ENCODE measurements around the gene LTF.

The LTF gene

DNA sequence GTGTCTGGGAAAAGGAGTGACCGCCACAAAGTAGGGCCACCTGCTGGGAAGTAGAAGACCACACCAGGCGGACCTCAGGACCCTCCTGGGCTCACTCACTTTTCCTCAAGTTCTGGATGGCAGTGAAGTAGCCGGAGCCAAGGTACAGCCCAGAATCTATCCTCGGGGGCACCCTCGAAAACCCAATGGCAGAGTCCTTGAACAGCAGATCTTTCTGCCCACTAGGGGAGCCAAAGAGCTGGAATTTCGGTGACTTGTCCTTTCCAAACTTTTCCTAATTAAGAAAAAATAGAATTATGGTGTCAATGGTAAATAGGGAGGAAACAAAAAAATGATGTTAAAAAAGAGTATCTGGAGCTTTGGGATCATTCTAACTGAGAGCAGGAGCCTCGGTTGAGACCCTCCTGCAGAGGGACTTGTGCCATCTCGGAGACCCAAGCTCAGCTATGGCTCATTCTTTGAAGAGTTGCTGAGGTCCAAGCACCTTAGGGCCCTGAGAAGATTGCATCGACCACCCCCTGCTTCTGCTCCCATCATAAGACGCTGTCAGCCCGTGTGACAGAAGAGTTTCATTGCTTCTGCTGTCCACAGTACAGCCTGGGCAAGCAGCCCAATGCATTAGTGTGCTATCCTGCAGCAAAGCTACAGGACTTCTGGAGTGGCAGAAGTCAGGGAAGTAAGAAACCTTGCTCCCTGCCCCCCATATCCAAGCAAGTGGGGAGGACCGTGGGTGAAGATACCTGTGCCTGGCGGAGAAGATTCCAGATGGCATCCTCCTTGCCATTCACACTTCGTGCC, 14.8 kb downstream of the LTF start:
- Histone ChIP-seq H3K4me3 (ENCODE audit: low read length) (no peak overlapping the region), H3K27ac (ENCODE audit: low read depth, low read length) (no peak overlapping the region), H3K9me2 (replicated peaks; ENCODE audit: control insufficient read depth, low read length) (no peaks in the 10 kb centered on the region)

DNA sequence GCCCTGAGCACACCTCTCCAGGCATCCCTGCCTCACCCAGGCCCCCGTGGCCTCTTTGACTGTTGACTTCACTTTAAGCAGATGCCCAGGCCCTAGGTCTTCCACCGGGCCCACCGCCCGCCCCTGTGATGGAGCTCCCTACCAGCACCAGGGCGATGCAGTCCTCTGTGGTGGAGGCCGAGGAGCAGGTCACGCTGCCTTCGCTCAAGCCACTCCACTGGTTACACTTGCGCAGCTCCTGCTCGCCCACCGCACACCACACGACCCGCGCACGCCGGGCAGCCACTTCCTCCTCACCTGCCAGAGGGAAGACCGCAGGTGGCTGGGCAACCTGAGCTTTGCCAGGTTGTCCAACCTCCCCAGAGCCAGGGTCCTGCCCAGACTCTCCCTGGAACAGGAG, 16.0 kb downstream of the LTF start:
- Histone ChIP-seq H3K4me3 (ENCODE audit: low read length) (no peak overlapping the region), H3K36me3 (ENCODE audit: control insufficient read depth, low read length) (no peaks in the 10 kb centered on the region), H3K79me2 (ENCODE audit: control insufficient read depth, low read length) (no peaks in the 10 kb centered on the region), H3F3A (ENCODE audit: control insufficient read depth, insufficient read depth) (no peaks in the 10 kb centered on the region), H3K27me3 (ENCODE audit: control insufficient read depth, low read length) (peaks cover 15% of the 10 kb centered on the region), H3K4me1 (ENCODE audit: control insufficient read depth, low read length) (no peaks in the 10 kb centered on the region), H4K20me1 (ENCODE audit: control insufficient read depth, insufficient read depth, low read depth, low read length) (no peaks in the 10 kb centered on the region), H3K9me2 (replicated peaks; ENCODE audit: control insufficient read depth, low read length) (no peaks in the 10 kb centered on the region), H3K4me2 (ENCODE audit: low read length) (no peak overlapping the region), H3K9me3 (ENCODE audit: control insufficient read depth, insufficient read depth, low read length) (no peaks in the 10 kb centered on the region), H3K27ac (ENCODE audit: low read depth, low read length) (no peak overlapping the region)
- no peak for TF ChIP-seq EZH2phosphoT487 (IDR thresholded peaks at IDR 0.05; ENCODE audit: borderline replicate concordance, low read length)
- TF ChIP-seq, protein P1, sequence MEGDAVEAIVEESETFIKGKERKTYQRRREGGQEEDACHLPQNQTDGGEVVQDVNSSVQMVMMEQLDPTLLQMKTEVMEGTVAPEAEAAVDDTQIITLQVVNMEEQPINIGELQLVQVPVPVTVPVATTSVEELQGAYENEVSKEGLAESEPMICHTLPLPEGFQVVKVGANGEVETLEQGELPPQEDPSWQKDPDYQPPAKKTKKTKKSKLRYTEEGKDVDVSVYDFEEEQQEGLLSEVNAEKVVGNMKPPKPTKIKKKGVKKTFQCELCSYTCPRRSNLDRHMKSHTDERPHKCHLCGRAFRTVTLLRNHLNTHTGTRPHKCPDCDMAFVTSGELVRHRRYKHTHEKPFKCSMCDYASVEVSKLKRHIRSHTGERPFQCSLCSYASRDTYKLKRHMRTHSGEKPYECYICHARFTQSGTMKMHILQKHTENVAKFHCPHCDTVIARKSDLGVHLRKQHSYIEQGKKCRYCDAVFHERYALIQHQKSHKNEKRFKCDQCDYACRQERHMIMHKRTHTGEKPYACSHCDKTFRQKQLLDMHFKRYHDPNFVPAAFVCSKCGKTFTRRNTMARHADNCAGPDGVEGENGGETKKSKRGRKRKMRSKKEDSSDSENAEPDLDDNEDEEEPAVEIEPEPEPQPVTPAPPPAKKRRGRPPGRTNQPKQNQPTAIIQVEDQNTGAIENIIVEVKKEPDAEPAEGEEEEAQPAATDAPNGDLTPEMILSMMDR (IDR thresholded peaks at IDR 0.05; ENCODE audit: low read depth, low read length, poor library complexity, severe bottlenecking), result no peak

More for the DNA sequence above, 14.8 kb downstream of the LTF start:
- TF ChIP-seq, protein P1 (IDR thresholded peaks at IDR 0.05; ENCODE audit: low read depth, low read length, poor library complexity, severe bottlenecking), result peak; percentile 75
- no peak for TF ChIP-seq EZH2phosphoT487 (IDR thresholded peaks at IDR 0.05; ENCODE audit: borderline replicate concordance, low read length)
- Histone ChIP-seq H3K27me3 (ENCODE audit: control insufficient read depth, low read length) (peaks cover 16% of the 10 kb centered on the region), H4K20me1 (ENCODE audit: control insufficient read depth, insufficient read depth, low read depth, low read length) (no peaks in the 10 kb centered on the region), H3K4me1 (ENCODE audit: control insufficient read depth, low read length) (no peaks in the 10 kb centered on the region), H3F3A (ENCODE audit: control insufficient read depth, insufficient read depth) (no peaks in the 10 kb centered on the region), H3K9me3 (ENCODE audit: control insufficient read depth, insufficient read depth, low read length) (no peaks in the 10 kb centered on the region), H3K36me3 (ENCODE audit: control insufficient read depth, low read length) (no peaks in the 10 kb centered on the region), H3K79me2 (ENCODE audit: control insufficient read depth, low read length) (no peaks in the 10 kb centered on the region), H3K4me2 (ENCODE audit: low read length) (no peak overlapping the region)

DNA sequence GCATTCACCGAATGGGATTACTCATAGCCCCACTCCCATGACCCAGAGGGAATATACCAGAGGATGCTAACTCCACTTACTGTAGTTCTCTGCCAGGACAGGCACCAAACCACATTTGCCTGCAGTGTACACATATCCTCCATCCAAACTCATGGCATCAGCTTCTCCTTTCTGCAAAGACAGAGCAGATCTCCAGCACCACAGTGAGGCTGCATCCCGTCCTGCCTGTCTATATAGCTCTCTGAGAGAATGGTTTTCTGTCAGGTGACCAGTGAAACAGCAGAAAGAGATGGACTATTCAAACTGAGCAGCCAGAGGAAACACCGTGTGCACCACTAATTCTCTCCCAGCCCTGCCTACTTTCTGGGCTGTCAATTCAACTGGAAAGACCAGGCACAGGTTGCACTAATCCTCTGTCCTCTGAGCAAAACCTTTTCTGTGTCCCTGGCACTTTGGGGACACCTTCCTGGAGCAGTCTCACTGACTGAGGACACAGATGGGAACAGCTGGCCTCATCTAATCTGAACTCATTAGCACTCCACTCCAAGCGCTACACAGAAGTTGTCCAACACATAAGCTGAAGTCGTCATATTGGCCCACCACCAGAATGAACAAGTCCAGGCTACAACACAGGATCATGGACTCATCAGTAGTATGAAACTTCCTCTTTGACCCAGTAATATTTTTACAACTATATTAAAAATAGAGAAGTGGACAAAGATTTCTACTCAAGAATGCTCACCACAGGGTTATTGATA, 17.3 kb downstream of the LTF start:
- no peak for TF ChIP-seq EZH2phosphoT487 (IDR thresholded peaks at IDR 0.05; ENCODE audit: borderline replicate concordance, low read length)
- TF ChIP-seq, protein P1 (IDR thresholded peaks at IDR 0.05; ENCODE audit: low read depth, low read length, poor library complexity, severe bottlenecking), result no peak
- Histone ChIP-seq H3K27me3 (ENCODE audit: control insufficient read depth, low read length) (peaks cover 5% of the 10 kb centered on the region), H4K20me1 (ENCODE audit: control insufficient read depth, insufficient read depth, low read depth, low read length) (no peaks in the 10 kb centered on the region), H3K9me2 (replicated peaks; ENCODE audit: control insufficient read depth, low read length) (no peaks in the 10 kb centered on the region), H3K27ac (ENCODE audit: low read depth, low read length) (no peak overlapping the region), H3K4me1 (ENCODE audit: control insufficient read depth, low read length) (no peaks in the 10 kb centered on the region), H3K4me3 (ENCODE audit: low read length) (no peak overlapping the region), H3K79me2 (ENCODE audit: control insufficient read depth, low read length) (no peaks in the 10 kb centered on the region), H3K4me2 (ENCODE audit: low read length) (no peak overlapping the region), H3F3A (ENCODE audit: control insufficient read depth, insufficient read depth) (no peaks in the 10 kb centered on the region), H3K36me3 (ENCODE audit: control insufficient read depth, low read length) (no peaks in the 10 kb centered on the region), H3K9me3 (ENCODE audit: control insufficient read depth, insufficient read depth, low read length) (no peaks in the 10 kb centered on the region)
